Forelimb muscle (tissue), 1 donor: Measurements from ENCODE around the gene TBC1D7. TPM values are rescaled to one million over a fixed set of nuclear protein-coding genes. Genes with fewer than 3 reads are reported as not detected.

Experiments
- DNase-seq: peaks from one replicate; pipeline ENCODE4 v3.0.0-alpha.2; 2013; ENCODE audit warnings: low read depth
- polyA plus RNA-seq: library from polyadenylated mRNA; unstranded; fragments of 120-200 nt; gene quantifications from one replicate; pipeline ENCODE4 v1.2.1, GENCODE V29; 2013; ENCODE audit not compliant: insufficient read length

The TBC1D7 gene
- polyA plus RNA-seq, 1 donor: 20.2 TPM

GRCh38 chr6:13272131-13273046, 55.9 kb downstream of the TBC1D7 start:
- no peak for DNase-seq

- DNase-seq: no peak
Observed at GRCh38 chr6:13268913-13269518, 59.3 kb downstream of the TBC1D7 start.

GRCh38 chr6:13267142-13267651, 61.1 kb downstream of the TBC1D7 start:
- DNase-seq: no peak

GRCh38 chr6:13263669-13264068, 64.7 kb downstream of the TBC1D7 start:
- no peak for DNase-seq

GRCh38 chr6:13262302-13263230, 65.8 kb downstream of the TBC1D7 start:
- DNase-seq: no peak

GRCh38 chr6:13261464-13261994, 66.8 kb downstream of the TBC1D7 start:
- DNase-seq: no peak

GRCh38 chr6:13260831-13261230, 67.5 kb downstream of the TBC1D7 start:
- DNase-seq: no peak

GRCh38 chr6:13260101-13260598, 68.2 kb downstream of the TBC1D7 start:
- no peak for DNase-seq

- no peak for DNase-seq
Observed at GRCh38 chr6:13259393-13259792, 68.9 kb downstream of the TBC1D7 start.

- DNase-seq: no peak
Observed at GRCh38 chr6:13256266-13257001, 71.9 kb downstream of the TBC1D7 start.

Other genes with a start within 250 kb of the TBC1D7 start
- 3.0 TPM for gene GFOD1, start 159.1 kb upstream of the TBC1D7 start, polyA plus RNA-seq
- gene SIRT5, start 246.1 kb upstream of the TBC1D7 start, polyA plus RNA-seq: 9.4 TPM